Limb (tissue), 2 donors: Measurements from ENCODE around the gene FRG2.
"Not testable (repeated sequence)": the region's sequence is repeated elsewhere in the genome, so short reads cannot be mapped to it uniquely, and the experiment has no call there.

Experiments used
- DNase-seq, 2 donors: peaks; one replicate each; pipeline ENCODE4 v3.0.0-alpha.2; 2016; ENCODE audit errors: extremely low spot score in 2 of 2

The FRG2 gene

GRCh38 chr4:190027156-190027555, at the start of gene FRG2:
Gene FRG2 (minus strand): TSS chr4:190027256. CDS start chr4:190027204, 52 bp downstream.
- DNase-seq = not testable (repeated sequence)

- DNase-seq = not testable (repeated sequence)
Observed at GRCh38 chr4:190068351-190068750, 41.3 kb upstream of the FRG2 start.

- not testable (repeated sequence) for DNase-seq
Observed at GRCh38 chr4:190064805-190065204, 37.7 kb upstream of the FRG2 start.

DNA sequence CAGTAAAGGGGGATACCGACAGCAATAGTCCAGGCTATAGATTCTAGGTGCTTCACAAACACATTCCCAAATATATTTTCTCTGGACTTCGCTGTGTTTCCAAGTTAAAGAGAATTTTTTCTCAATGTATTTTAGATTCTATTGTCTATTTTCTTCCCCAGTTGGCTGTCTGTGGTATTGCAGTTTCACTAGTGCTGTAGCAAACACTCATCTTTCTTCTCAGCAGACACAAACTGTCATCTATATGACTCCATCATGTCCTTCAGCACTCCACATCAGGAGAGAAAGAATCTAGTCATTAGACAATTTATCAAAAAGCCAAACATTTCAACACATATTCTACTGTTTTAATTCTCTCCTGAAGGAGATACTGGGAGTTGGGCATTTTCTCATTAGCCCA, 37.3 kb upstream of the FRG2 start, which contains the start of gene DBET:
TSS of gene DBET (plus strand) at position 161 of the 400 bp plus-strand sequence.
- not testable (repeated sequence) for DNase-seq

DNA sequence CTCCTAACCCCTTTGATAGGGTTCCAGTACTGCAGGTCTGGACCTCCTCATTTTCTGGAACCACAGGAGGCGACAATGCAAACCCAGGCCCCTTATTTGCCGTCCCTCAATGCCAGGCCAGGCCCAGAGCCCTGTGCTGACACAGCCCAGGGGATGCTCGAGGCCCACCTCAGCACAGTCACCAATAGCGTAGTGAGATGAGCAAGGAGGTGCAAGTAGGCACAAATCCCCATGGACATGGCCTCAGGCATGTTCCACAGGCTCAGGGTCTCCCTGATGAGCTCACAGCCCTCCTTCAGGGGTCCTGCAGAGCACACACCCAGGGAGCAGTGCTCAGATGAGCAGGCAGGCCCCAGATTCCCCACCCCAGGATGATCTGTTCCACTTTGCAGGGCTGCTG, 31.9 kb upstream of the FRG2 start:
- not testable (repeated sequence) for DNase-seq

DNA sequence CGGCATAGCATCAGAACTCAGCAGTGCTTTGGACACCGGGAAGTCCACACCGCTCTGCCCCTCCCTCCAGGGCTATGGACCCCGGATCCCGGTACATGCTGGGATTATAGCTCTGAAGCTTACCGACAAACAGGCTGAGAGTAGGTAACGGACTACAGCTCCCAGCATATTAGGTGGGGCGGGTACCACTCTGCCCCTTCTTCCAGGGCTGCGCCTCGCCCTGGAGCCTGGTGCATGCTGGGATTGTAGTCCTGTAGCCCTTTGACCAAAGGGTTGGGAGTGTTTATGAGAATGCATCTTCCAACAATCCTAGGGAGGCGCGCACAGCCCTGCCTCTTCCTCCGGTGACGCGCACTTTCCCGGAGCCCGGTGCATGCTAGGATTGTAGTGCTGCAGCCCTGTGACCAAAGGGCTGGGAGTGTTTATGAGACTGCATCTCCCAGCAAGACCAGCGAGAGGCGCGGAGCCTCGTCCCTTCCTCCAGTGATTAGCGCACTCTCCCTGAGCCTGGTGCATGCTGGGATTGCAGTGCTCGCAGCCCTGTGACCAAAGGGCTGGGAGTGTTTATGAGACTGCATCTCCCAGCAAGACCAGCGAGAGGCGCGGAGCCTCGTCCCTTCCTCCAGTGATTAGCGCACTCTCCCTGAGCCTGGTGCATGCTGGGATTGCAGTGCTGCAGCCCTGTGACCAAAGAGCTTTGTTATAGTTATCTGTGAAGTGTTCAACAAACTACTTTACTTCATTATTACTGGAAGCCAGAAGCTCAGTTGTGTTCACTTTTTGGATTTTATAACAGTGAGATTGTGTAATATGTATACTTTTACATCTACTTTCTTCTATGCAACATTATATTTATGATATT, 22.6 kb upstream of the FRG2 start:
- not testable (repeated sequence) for DNase-seq

DNA sequence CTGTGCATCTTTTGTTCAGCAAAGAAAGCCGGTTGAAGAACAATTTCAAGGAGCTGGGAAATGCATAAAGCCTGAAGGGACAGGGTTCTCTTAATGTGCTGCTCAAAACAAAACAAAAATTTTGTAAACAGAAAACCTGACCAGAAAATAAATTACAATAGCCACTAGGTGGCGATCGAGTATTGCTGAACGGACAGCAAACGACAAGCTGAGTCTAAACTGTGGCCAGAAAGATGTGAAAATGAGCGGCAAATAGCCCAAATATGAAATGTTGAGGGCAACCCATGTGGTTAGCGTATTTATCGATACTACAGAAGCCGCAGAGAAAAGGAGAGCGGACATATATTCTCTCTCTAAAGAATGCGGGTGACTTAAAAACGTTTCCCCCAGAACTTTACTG, 20.6 kb upstream of the FRG2 start:
- not testable (repeated sequence) for DNase-seq

DNA sequence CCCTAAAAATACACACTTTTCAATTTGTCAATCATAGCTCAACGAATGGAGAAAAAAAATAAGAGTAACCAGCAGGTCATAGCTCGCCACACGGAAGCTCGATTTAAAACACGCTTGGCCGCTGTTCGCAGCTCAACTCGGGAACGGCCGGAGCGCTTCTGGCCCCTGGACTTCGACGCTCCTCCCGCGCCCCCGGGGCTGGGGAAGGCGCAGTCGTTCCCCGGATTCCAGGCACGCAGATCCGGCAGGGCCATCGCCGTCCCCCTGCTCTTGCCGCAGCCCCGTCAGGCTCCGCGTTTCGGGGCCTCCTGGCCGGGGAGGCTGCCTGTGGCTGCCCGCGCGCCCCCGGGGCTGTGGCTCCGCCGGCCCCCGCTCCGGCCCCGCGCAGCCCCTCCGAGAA, 13.8 kb upstream of the FRG2 start:
- DNase-seq = not testable (repeated sequence)

- DNase-seq = not testable (repeated sequence)
Observed at GRCh38 chr4:190037704-190038388, 10.8 kb upstream of the FRG2 start.

DNA sequence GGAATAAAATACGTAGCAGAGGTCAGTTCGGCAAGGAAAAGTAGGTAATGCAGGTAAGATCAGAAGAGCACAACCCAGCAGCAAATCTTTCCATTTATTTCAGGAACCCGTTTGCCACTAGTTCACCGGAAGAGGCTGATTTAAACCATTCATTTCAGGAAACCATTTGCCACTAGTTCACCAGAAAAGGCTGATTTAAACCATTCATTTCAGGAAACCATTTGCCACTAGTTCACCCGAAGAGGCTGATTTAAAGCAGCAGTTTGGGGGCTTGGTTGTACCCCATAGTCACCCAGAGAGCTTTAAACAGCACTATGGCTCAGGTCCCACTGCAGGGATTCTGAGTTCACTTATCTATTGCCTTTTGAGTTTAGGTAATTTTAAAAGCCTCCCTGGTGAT, 4.2 kb upstream of the FRG2 start:
- DNase-seq = not testable (repeated sequence)

DNA sequence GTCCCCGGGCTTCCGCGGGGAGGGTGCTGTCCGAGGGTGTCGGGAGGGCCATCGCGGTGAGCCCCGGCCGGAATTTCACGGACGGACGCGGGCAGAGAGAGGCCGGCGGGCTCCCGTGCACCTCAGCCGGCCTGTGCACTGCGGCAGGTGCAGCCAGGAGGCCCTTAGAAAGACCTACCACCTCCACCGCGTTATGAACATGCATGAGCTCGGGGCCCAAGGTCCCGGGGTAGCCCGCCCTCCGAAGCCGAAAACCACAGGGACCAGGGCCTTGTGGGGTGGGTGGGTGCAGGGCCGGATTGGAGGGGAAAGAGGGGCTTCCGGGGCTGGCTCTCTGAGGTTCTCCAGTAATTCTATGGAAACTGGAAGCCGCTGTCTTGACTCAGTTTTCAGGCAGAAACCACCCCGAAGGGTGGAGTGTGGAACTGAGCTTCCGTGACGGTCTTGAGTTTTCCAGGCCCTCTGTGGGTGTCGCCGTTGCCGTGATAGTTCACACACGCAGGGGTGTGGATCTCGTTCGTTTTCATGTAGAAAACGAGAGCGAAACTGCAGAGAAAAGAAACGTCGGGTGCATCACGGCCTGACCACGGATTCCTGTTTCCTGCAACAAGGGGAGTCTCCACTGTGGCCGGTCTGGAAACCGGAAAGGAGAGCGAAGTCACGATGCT, 4.3 kb downstream of the FRG2 start:
- peak in 1 of 2 donors; percentile 31 for DNase-seq

GRCh38 chr4:190021973-190022372, 5.1 kb downstream of the FRG2 start:
- DNase-seq = not testable (repeated sequence)

- DNase-seq = peak; percentile 37 to 73
Observed at GRCh38 chr4:190020790-190021717, 6.0 kb downstream of the FRG2 start.

DNA sequence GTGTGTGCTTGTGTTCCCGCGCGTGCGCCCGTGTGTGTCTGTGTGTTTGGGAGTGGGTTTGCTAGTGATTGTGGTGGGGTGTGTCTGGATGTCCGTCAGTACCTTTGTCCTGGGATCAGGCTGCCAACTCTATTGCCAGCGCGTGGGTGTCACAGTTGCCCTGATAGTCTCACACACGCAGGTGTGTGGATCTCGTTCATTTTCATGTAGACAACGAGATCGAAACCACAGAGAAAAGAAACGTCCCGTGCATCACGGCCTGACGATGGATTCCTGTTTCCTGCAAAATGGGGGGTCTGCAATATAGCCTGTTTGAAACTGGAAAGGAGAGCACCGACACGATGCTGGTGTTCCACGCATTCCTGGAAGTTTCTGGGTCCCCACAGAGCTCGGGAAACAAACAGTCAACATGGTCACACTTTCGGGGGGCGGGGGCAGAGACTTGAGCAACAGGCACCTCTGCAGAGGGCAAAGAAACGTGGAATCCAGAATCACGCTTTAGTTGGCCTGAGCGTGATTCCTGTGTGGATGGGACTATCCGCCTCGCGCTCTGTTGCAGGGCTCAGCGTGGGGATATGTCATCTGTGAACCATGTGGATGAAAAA, 7.1 kb downstream of the FRG2 start:
- DNase-seq = not testable (repeated sequence)

- no peak for DNase-seq
Observed at GRCh38 chr4:190019023-190019858, 7.8 kb downstream of the FRG2 start.

- DNase-seq = no peak
Observed at GRCh38 chr4:190018201-190018920, 8.7 kb downstream of the FRG2 start.

DNA sequence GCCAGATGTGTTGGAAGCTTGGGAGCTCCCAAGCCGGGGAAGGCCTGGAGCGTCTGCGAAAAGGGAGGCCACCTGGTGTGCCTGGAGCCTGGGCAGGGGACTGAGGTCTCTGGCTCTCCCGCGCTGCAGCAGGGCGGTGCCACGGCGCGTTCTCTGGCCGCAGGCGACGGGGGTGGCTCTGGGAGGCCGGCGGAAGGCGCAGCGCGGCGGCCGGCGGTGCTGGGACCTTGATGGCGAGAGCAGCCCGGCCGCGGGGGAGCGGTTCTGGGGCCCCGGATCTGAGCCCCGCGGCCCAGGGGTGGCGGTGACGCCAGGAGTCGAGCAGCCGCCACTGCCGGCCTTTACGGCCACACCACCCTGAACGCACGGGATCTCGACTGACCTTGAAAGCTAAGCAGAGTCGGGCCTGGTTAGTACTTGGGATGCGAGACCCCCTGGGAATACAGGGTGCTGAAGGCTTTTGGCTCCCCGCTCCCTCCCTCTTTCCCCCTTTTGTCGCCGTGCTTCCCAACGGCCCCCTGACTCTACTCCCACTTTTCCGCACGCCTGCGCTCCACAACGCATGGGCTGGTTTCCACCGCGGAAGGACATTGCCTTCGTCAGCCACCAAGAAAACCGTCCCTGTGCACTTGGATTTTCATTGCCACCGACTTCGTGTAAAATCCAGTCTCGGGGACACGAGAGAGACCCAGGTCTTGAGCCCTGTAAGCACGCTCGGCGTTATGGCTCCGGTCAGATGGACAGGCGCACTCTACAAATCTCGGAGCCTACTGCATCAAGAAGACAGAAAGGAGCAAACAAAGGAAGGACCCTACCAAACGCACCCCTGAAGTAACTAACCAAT, 9.5 kb downstream of the FRG2 start:
- no peak for DNase-seq
